GM19438 (cell line): Measurements from ENCODE around the gene SNX20.

Experiments used
- ATAC-seq: cut with Tn5 transposase; IDR thresholded peaks from one replicate; pipeline ENCODE4 v1.9.1; 2021; ENCODE audit warnings: low read depth; ENCODE audit not compliant: unreplicated experiment

The SNX20 gene

GRCh38 chr16:50681021-50681885, at the start of gene SNX20:
Gene SNX20, minus strand, starts transcription at chr16:50681312. Its CDS starts 3,786 bp downstream, at chr16:50677526.
- ATAC-seq, result peak; percentile 49

GRCh38 chr16:50724306-50724705, 43.2 kb upstream of the SNX20 start:
- ATAC-seq, result no peak

GRCh38 chr16:50722960-50723359, 41.8 kb upstream of the SNX20 start:
- no peak for ATAC-seq

GRCh38 chr16:50722405-50722737, 41.3 kb upstream of the SNX20 start:
- no peak for ATAC-seq

- ATAC-seq, result no peak
Observed at GRCh38 chr16:50721549-50722404, 40.7 kb upstream of the SNX20 start.

GRCh38 chr16:50719401-50720337, 38.6 kb upstream of the SNX20 start:
- ATAC-seq, result no peak

GRCh38 chr16:50718761-50719400, 37.8 kb upstream of the SNX20 start:
- no peak for ATAC-seq

- no peak for ATAC-seq
Observed at GRCh38 chr16:50718061-50718760, 37.1 kb upstream of the SNX20 start.

- ATAC-seq, result no peak
Observed at GRCh38 chr16:50717494-50717893, 36.4 kb upstream of the SNX20 start.

- no peak for ATAC-seq
Observed at GRCh38 chr16:50717091-50717490, 36.0 kb upstream of the SNX20 start.

GRCh38 chr16:50712956-50713355, 31.8 kb upstream of the SNX20 start:
- no peak for ATAC-seq

GRCh38 chr16:50712560-50712898, 31.4 kb upstream of the SNX20 start:
- ATAC-seq, result no peak

GRCh38 chr16:50711862-50712559, 30.9 kb upstream of the SNX20 start:
- ATAC-seq, result no peak

GRCh38 chr16:50711040-50711439, 29.9 kb upstream of the SNX20 start:
- ATAC-seq, result no peak

GRCh38 chr16:50709980-50710379, 28.9 kb upstream of the SNX20 start:
- no peak for ATAC-seq

GRCh38 chr16:50709061-50709684, 28.1 kb upstream of the SNX20 start:
- ATAC-seq, result peak; percentile 67

- ATAC-seq, result no peak
Observed at GRCh38 chr16:50708373-50709060, 27.4 kb upstream of the SNX20 start.

GRCh38 chr16:50706250-50706649, 25.1 kb upstream of the SNX20 start:
- ATAC-seq, result no peak
